PC-3 (cell line): ENCODE data around the gene MBD3. TPM values are rescaled to one million over a fixed set of nuclear protein-coding genes. Genes with fewer than 3 reads are reported as not detected.

Experiments used
- ATAC-seq: fragments of 200-7000 bp; cut with Tn5 transposase; 2 replicates; pipeline ENCODE4 v1.9.1; 2020; ENCODE audit warnings: mild to moderate bottlenecking, moderate library complexity
- BruUV-seq: library from RNA; stranded (reverse); fragments of 400-500 nt; replicated peaks from 2 replicates; lab custom pipeline; 2021; lab: Mats Ljungman, UMichigan
- CTCF ChIA-PET: fragments of 300-600 bp; sonication (Branson Sonifier 250); formaldehyde crosslinking; loops from one replicate; lab custom pipeline; 2022; ENCODE audit warnings: antibody characterized with exemption; lab: Charles Lee
- POLR2A ChIA-PET: fragments of 300-600 bp; sonication (Branson Sonifier 250); formaldehyde crosslinking; loops from one replicate; lab custom pipeline; 2022; ENCODE audit warnings: antibody characterized with exemption; ENCODE audit not compliant: unreplicated experiment; lab: Charles Lee
- DNase-seq: peaks from one replicate; pipeline ENCODE4 v3.0.0-alpha.2; 2015
- H2AFZ ChIP-seq: fragments of 300-600 bp; sonication (generic); 2 replicates; pipeline ENCODE4 v1.6.0; 2016; ENCODE audit warnings: antibody characterized with exemption, low read length
- H3F3A ChIP-seq: fragments of 300-600 bp; sonication (generic); one replicate; pipeline ENCODE4 v1.6.0; 2017; ENCODE audit warnings: antibody characterized with exemption, low read length, control low read depth, mild to moderate bottlenecking; ENCODE audit not compliant: unreplicated experiment
- H3K27ac ChIP-seq: fragments of 300-600 bp; sonication (generic); 2 replicates; pipeline ENCODE4 v1.5.1; 2016; ENCODE audit warnings: mild to moderate bottlenecking, low read length
- H3K27me3 ChIP-seq: fragments of 300-600 bp; sonication (generic); 2 replicates; pipeline ENCODE4 v1.6.1; 2016; ENCODE audit warnings: low read length, mixed read lengths
- H3K36me3 ChIP-seq: fragments of 300-600 bp; sonication (generic); 2 replicates; pipeline ENCODE4 v1.6.1; 2016; ENCODE audit warnings: low read depth, mixed run types, low read length, mixed read lengths
- H3K4me1 ChIP-seq: fragments of 300-600 bp; sonication (generic); 2 replicates; pipeline ENCODE4 v1.5.1; 2016; ENCODE audit warnings: low read length; ENCODE audit not compliant: insufficient read depth
- H3K4me2 ChIP-seq: fragments of 300-600 bp; sonication (generic); 2 replicates; pipeline ENCODE4 v1.6.0; 2016; ENCODE audit warnings: low read length
- H3K4me3 ChIP-seq: fragments of 300-600 bp; sonication (generic); 2 replicates; pipeline ENCODE4 v1.5.1; 2016; ENCODE audit warnings: mild to moderate bottlenecking, low read length, mixed read lengths
- H3K79me2 ChIP-seq: fragments of 300-600 bp; sonication (generic); 2 replicates; pipeline ENCODE4 v1.6.1; 2017; ENCODE audit warnings: low read length, mixed read lengths
- H3K9ac ChIP-seq: fragments of 300-600 bp; sonication (generic); 2 replicates; pipeline ENCODE4 v1.6.0; 2016; ENCODE audit warnings: mild to moderate bottlenecking, low read length
- H3K9me2 ChIP-seq: fragments of 300-600 bp; sonication (generic); replicated peaks from 2 replicates; pipeline ENCODE4 v1.6.1; 2016; ENCODE audit warnings: mixed run types, low read length, mixed read lengths
- H3K9me3 ChIP-seq: fragments of 300-600 bp; sonication (generic); 2 replicates; pipeline ENCODE4 v1.6.1; 2016; ENCODE audit warnings: low read length, mixed read lengths
- H4K20me1 ChIP-seq: fragments of 300-600 bp; sonication (generic); 2 replicates; pipeline ENCODE4 v1.6.1; 2016; ENCODE audit warnings: low read length, mixed read lengths
- EZH2 ChIP-seq: fragments of 300-600 bp; sonication (generic); IDR thresholded peaks from one replicate; pipeline ENCODE4 v1.6.1; 2017; ENCODE audit warnings: antibody characterized with exemption, mild to moderate bottlenecking, low read length; ENCODE audit not compliant: unreplicated experiment
- EZH2phosphoT487 ChIP-seq: fragments of 300-600 bp; sonication (generic); IDR thresholded peaks from 2 replicates; pipeline ENCODE4 v1.6.1; 2018; ENCODE audit warnings: mild to moderate bottlenecking, antibody characterized with exemption, low read length, borderline replicate concordance
- intact Hi-C: fragments of 100-400 bp; cut with micrococcal nuclease; formaldehyde crosslinking; loops from 2 replicates; pipeline ENCODE4 v1.9.0; 2023
- total RNA-seq: library from RNA; depleted of rRNA; stranded (reverse); fragments of >200 nt; gene quantifications from 2 replicates; pipeline ENCODE4 v1.2.3, GENCODE V29; 2014; rRNA removed
- TF ChIP-seq, protein P1 (sequence below): fragments of 300-600 bp; sonication (generic); conservative IDR thresholded peaks from 2 replicates; pipeline ENCODE4 v1.5.1; 2017; ENCODE audit warnings: antibody characterized with exemption, low read depth, mild to moderate bottlenecking, low read length

The MBD3 gene
- total RNA-seq, 1 experiment from 2014 or later, result 131 TPM

DNA sequence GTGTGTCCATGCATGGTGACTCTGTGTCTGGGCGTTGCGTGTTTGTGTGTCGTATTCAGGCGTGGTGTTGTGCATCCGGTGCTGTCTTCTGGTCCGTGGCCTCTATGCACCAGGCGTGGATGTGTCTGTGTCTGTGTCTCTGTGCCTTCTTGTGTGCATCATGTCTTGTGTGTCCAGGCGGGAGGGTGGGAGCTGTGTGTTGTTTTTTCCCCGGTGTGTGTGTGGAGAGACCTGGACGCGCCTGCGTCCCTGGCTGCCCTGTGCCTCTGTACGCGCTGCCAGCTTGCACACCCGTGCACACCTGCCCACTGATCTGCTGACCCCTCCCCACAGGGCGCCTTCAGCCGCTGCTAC is 67.7 kb downstream of the MBD3 start:
- TF ChIP-seq, protein P1, sequence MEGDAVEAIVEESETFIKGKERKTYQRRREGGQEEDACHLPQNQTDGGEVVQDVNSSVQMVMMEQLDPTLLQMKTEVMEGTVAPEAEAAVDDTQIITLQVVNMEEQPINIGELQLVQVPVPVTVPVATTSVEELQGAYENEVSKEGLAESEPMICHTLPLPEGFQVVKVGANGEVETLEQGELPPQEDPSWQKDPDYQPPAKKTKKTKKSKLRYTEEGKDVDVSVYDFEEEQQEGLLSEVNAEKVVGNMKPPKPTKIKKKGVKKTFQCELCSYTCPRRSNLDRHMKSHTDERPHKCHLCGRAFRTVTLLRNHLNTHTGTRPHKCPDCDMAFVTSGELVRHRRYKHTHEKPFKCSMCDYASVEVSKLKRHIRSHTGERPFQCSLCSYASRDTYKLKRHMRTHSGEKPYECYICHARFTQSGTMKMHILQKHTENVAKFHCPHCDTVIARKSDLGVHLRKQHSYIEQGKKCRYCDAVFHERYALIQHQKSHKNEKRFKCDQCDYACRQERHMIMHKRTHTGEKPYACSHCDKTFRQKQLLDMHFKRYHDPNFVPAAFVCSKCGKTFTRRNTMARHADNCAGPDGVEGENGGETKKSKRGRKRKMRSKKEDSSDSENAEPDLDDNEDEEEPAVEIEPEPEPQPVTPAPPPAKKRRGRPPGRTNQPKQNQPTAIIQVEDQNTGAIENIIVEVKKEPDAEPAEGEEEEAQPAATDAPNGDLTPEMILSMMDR, result no peak
- TF ChIP-seq EZH2phosphoT487 (no peak), EZH2 (no peak)
- Histone ChIP-seq H3K9ac (no peak overlapping the region), H3K4me1 (no peaks in the 10 kb centered on the region), H3K79me2 (no peaks in the 10 kb centered on the region), H3F3A (no peaks in the 10 kb centered on the region), H2AFZ (no peak overlapping the region), H3K36me3 (no peaks in the 10 kb centered on the region), H3K27me3 (no peaks in the 10 kb centered on the region), H3K9me3 (no peaks in the 10 kb centered on the region), H3K4me2 (no peak overlapping the region), H4K20me1 (no peaks in the 10 kb centered on the region), H3K27ac (no peak overlapping the region), H3K4me3 (no peak overlapping the region), H3K9me2 (no peaks in the 10 kb centered on the region)
- no peak for DNase-seq
- BruUV-seq, result no TSS peak
- CTCF ChIA-PET, result no interaction called here
- no peak for ATAC-seq
- intact Hi-C loops, result no loop called here
- POLR2A ChIA-PET, result no interaction called here

DNA sequence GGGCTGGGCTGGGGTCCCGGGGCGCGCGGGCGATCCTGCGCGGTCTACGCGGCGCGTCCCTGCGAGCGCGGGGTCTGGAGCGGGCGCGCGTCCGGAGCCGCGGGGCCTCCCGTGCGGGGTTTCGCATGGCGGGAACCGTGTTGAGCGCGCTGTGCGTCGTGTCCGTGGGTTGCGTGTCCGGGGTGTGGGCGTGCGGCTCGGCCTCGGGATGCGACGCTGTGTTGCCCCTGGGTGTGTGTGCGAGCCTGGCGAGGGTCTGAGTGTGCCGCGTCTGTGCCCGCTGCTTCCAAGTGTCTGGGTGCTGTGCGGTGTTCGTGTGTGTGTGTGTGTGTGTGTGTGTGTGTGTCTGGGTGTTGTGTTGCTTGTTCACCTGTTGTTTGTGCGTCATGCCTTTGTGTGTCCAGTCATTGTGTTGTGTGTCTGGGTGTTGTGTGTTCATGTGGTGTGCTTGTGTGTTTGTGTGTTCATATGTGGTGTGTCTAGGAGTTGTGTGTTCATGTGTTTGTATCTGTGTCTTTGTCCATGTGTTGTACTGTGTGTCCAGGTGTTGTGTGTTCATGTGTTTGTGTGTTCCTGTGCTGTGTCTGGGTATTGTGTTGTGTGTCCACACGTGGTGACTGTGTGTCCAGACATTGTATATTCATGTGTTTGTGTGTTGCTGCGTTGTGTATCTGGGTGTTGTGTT is 68.2 kb downstream of the MBD3 start:
- POLR2A ChIA-PET, result no interaction called here
- Histone ChIP-seq H4K20me1 (no peaks in the 10 kb centered on the region), H3F3A (no peaks in the 10 kb centered on the region), H3K4me2 (no peak overlapping the region), H3K9ac (no peak overlapping the region), H3K4me3 (no peak overlapping the region), H3K9me3 (no peaks in the 10 kb centered on the region), H2AFZ (no peak overlapping the region), H3K4me1 (no peaks in the 10 kb centered on the region), H3K9me2 (no peaks in the 10 kb centered on the region), H3K79me2 (no peaks in the 10 kb centered on the region), H3K36me3 (no peaks in the 10 kb centered on the region), H3K27me3 (no peaks in the 10 kb centered on the region), H3K27ac (no peak overlapping the region)
- TF ChIP-seq EZH2 (no peak), EZH2phosphoT487 (no peak)
- TF ChIP-seq, protein P1, result no peak
- no TSS peak for BruUV-seq
- CTCF ChIA-PET, result no interaction called here
- ATAC-seq (no peak), DNase-seq (no peak)
- intact Hi-C loops, result no loop called here

Other genes starting within 250 kb of the MBD3 start
- 102 and 111 TPM in 2 replicates for gene NDUFS7, start 209.0 kb downstream of the MBD3 start, total RNA-seq
- gene GAMT, start 191.3 kb downstream of the MBD3 start, total RNA-seq, result 74.9 and 75.6 TPM in 2 replicates
- 177 and 178 TPM in 2 replicates for gene DAZAP1, start 185.3 kb downstream of the MBD3 start, total RNA-seq
- gene RPS15, start 154.5 kb downstream of the MBD3 start, total RNA-seq, result 1,797 and 2,672 TPM in 2 replicates
- gene APC2, start 142.7 kb downstream of the MBD3 start, total RNA-seq, result 0.29 and 1.4 TPM in 2 replicates
- gene C19orf25, start 113.7 kb downstream of the MBD3 start, total RNA-seq, result 45.0 and 54.9 TPM in 2 replicates
- gene PCSK4, start 102.5 kb downstream of the MBD3 start, total RNA-seq, result 3.9 and 5.7 TPM in 2 replicates
- 27.2 and 34.7 TPM in 2 replicates for gene REEP6, start 101.7 kb downstream of the MBD3 start, total RNA-seq
- gene ADAMTSL5, start 79.8 kb downstream of the MBD3 start, total RNA-seq, result 1.7 and 5.0 TPM in 2 replicates
- not detected in 2 replicates for gene PLK5, start 68.8 kb downstream of the MBD3 start, total RNA-seq
- gene MEX3D, start 24.5 kb downstream of the MBD3 start, total RNA-seq, result 64.0 and 89.2 TPM in 2 replicates
- 148 and 157 TPM in 2 replicates for gene UQCR11, start 12.6 kb upstream of the MBD3 start, total RNA-seq
- 147 and 196 TPM in 2 replicates for gene TCF3, start 59.8 kb upstream of the MBD3 start, total RNA-seq
- gene ONECUT3, start 160.6 kb upstream of the MBD3 start, total RNA-seq, result 1.4 and 2.0 TPM in 2 replicates
- gene ATP8B3, start 219.4 kb upstream of the MBD3 start, total RNA-seq, result 3.9 and 4.2 TPM in 2 replicates